Central memory CD4-positive, alpha-beta T cell (primary cell): ENCODE data around the gene SNCA.

ENCODE experiments used
- DNase-seq: peaks from one replicate; pipeline ENCODE4 v3.0.0; 2022

Gene SNCA

GRCh38 chr4:89703829-89704590 is 133.0 kb downstream of the SNCA start:
- DNase-seq: no peak

GRCh38 chr4:89700766-89701423 is 136.1 kb downstream of the SNCA start:
- no peak for DNase-seq

- no peak for DNase-seq
These were observed 151.3 kb downstream of the SNCA start for GRCh38 chr4:89685690-89686089.

- DNase-seq: no peak
These were observed 151.7 kb downstream of the SNCA start for GRCh38 chr4:89685277-89685676.

GRCh38 chr4:89684536-89684935 is 152.4 kb downstream of the SNCA start:
- no peak for DNase-seq

GRCh38 chr4:89682808-89683207 is 154.2 kb downstream of the SNCA start:
- DNase-seq: no peak

GRCh38 chr4:89681671-89682070 is 155.3 kb downstream of the SNCA start:
- DNase-seq: no peak

- DNase-seq: no peak
These were observed 155.7 kb downstream of the SNCA start for GRCh38 chr4:89681219-89681618.

GRCh38 chr4:89674876-89675459 is 162.0 kb downstream of the SNCA start:
- DNase-seq: no peak
